ENCODE measurements around the gene ACSM2A.
"Not testable (repeated sequence)": the region's sequence is repeated elsewhere in the genome, so short reads cannot be mapped to it uniquely, and the experiment has no call there.

Gene ACSM2A

DNA sequence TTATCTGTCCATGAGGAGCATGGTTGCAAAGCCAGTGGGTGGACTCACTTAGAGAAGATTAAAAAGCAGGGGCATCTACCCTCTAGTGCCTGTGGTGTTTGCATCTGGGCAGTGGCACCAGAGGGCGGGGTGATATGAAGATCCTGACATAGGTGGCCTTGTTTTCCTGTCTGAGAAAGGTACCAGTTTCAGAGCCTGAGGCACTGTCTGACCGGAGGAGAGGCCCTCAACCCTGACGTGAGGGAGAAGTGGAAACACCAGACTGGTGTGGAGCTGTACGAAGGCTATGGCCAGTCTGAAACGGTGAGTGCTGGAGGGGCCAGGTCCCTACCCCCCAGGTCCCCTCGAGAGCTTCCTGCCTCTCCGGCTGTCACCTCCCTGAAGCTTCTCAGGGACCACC lies 21.8 kb upstream of the ACSM2A start:
- not testable (repeated sequence) for H3K9ac ChIP-seq (ENCODE audit: low read depth, low read length, poor library complexity); H3K9me3 ChIP-seq (replicated peaks in 1 of 2; ENCODE audit: control insufficient read depth in 2 of 2, insufficient read depth in 1 of 2, low read depth in 1 of 2, low read length in 2 of 2); H3K18ac ChIP-seq (ENCODE audit: low read length); H3K4me3 ChIP-seq (ENCODE audit: low read length in 2 of 2); H2BK5ac ChIP-seq (ENCODE audit: low read length); H3K4me1 ChIP-seq (ENCODE audit: control insufficient read depth in 2 of 2, insufficient read depth in 1 of 2, low read depth in 1 of 2, low read length in 2 of 2); DNase-seq (ENCODE audit: low spot score); H4K91ac ChIP-seq (ENCODE audit: low read depth, low read length, poor library complexity); H2AFZ ChIP-seq (ENCODE audit: low read length); H3K4ac ChIP-seq (ENCODE audit: low read length); H2BK15ac ChIP-seq (ENCODE audit: low read length); H2BK120ac ChIP-seq (ENCODE audit: low read depth, low read length); H3K23ac ChIP-seq (ENCODE audit: low read depth, low read length, poor library complexity); H2AK5ac ChIP-seq (ENCODE audit: low read depth, low read length); H3K36me3 ChIP-seq (replicated peaks in 1 of 2; ENCODE audit: control insufficient read depth in 2 of 2, insufficient read depth in 2 of 2, low read length in 2 of 2); H4K8ac ChIP-seq (ENCODE audit: low read depth, low read length); H3K27ac ChIP-seq (replicated peaks; ENCODE audit: low read length); H3K4me2 ChIP-seq (ENCODE audit: insufficient read depth, low read length, poor library complexity, severe bottlenecking); H3K27me3 ChIP-seq (ENCODE audit: control insufficient read depth in 3 of 3, insufficient read depth in 3 of 3, low read depth in 1 of 3, low read length in 3 of 3); H3K79me1 ChIP-seq (ENCODE audit: low read depth, low read length); H3K14ac ChIP-seq (ENCODE audit: low read length); H2BK12ac ChIP-seq (ENCODE audit: low read length)
- no CpG with 5 or more reads among the region's 7 CpGs for WGBS, 2 donors (ENCODE audit: extremely low coverage in 2 of 2, insufficient read length in 2 of 2, insufficient replicate concordance in 1 of 2)

DNA sequence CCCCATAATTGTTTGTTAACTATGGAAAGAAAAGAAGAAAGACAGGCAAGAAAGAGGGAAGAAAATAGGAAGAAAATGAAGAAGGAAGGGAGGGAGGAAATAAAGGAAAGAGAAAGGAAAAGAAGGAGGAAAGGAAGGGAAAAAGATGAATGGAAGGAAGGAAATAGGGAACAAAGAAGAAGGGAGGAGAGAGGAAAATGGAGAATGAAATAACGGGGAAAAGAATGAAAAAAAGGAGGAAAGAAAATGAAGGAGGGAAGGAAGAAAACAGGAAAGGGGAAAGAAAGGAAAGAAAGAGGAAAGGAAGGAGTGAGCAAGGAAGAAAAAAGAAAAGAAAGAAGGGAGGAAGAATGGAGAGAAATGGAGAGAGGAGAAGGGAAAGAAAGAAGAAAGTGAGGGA lies 20.8 kb upstream of the ACSM2A start:
- not testable (repeated sequence) for DNase-seq (ENCODE audit: low spot score); H4K8ac ChIP-seq (ENCODE audit: low read depth, low read length); H4K91ac ChIP-seq (ENCODE audit: low read depth, low read length, poor library complexity); H2AFZ ChIP-seq (ENCODE audit: low read length); H2BK15ac ChIP-seq (ENCODE audit: low read length); H3K79me1 ChIP-seq (ENCODE audit: low read depth, low read length); H2BK12ac ChIP-seq (ENCODE audit: low read length); H3K23ac ChIP-seq (ENCODE audit: low read depth, low read length, poor library complexity); H3K27ac ChIP-seq (replicated peaks; ENCODE audit: low read length); H3K36me3 ChIP-seq (replicated peaks in 1 of 2; ENCODE audit: control insufficient read depth in 2 of 2, insufficient read depth in 2 of 2, low read length in 2 of 2); H3K14ac ChIP-seq (ENCODE audit: low read length); H2BK5ac ChIP-seq (ENCODE audit: low read length); H3K4me1 ChIP-seq (ENCODE audit: control insufficient read depth in 2 of 2, insufficient read depth in 1 of 2, low read depth in 1 of 2, low read length in 2 of 2); H3K18ac ChIP-seq (ENCODE audit: low read length); H2BK120ac ChIP-seq (ENCODE audit: low read depth, low read length); H3K4ac ChIP-seq (ENCODE audit: low read length); H3K27me3 ChIP-seq (ENCODE audit: control insufficient read depth in 3 of 3, insufficient read depth in 3 of 3, low read depth in 1 of 3, low read length in 3 of 3); H3K4me3 ChIP-seq (ENCODE audit: low read length in 2 of 2); H3K9ac ChIP-seq (ENCODE audit: low read depth, low read length, poor library complexity); H2AK5ac ChIP-seq (ENCODE audit: low read depth, low read length); H3K4me2 ChIP-seq (ENCODE audit: insufficient read depth, low read length, poor library complexity, severe bottlenecking); H3K9me3 ChIP-seq (replicated peaks in 1 of 2; ENCODE audit: control insufficient read depth in 2 of 2, insufficient read depth in 1 of 2, low read depth in 1 of 2, low read length in 2 of 2)
- WGBS, 2 donors (ENCODE audit: extremely low coverage in 2 of 2, insufficient read length in 2 of 2, insufficient replicate concordance in 1 of 2) = 100% methylated on average over 1 of the region's 1 CpG

DNA sequence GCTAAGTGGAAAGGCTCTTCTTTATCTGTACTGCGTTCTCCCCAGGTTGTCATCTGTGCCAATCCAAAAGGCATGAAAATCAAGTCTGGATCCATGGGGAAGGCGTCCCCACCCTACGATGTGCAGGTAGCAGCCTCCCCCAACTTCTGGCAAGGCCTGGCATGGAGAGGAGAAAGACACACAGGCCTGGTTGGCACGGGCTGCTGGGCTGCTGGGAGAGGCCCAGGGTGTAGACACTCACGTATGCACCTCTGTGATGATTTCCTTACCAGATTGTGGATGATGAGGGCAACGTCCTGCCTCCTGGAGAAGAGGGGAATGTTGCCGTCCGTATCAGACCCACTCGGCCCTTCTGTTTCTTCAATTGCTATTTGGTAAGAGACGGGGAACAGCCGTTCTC lies 20.4 kb upstream of the ACSM2A start:
- Histone ChIP-seq H3K14ac (ENCODE audit: low read length) (no peak overlapping the region), H2AFZ (ENCODE audit: low read length) (no peak overlapping the region), H3K27me3 (ENCODE audit: control insufficient read depth in 3 of 3, insufficient read depth in 3 of 3, low read depth in 1 of 3, low read length in 3 of 3) (no peaks in the 10 kb centered on the region), H4K8ac (ENCODE audit: low read depth, low read length) (no peak overlapping the region), H3K4me1 (ENCODE audit: control insufficient read depth in 2 of 2, insufficient read depth in 1 of 2, low read depth in 1 of 2, low read length in 2 of 2) (no peaks in the 10 kb centered on the region), H3K23ac (ENCODE audit: low read depth, low read length, poor library complexity) (no peak overlapping the region), H3K9ac (ENCODE audit: low read depth, low read length, poor library complexity) (no peak overlapping the region), H2BK15ac (ENCODE audit: low read length) (no peak overlapping the region), H2BK12ac (ENCODE audit: low read length) (no peak overlapping the region), H3K4me2 (ENCODE audit: insufficient read depth, low read length, poor library complexity, severe bottlenecking) (no peak overlapping the region), H3K4ac (ENCODE audit: low read length) (no peak overlapping the region), H3K18ac (ENCODE audit: low read length) (no peak overlapping the region), H3K27ac (replicated peaks; ENCODE audit: low read length) (no peak overlapping the region), H2BK120ac (ENCODE audit: low read depth, low read length) (no peak overlapping the region), H2BK5ac (ENCODE audit: low read length) (no peak overlapping the region), H2AK5ac (ENCODE audit: low read depth, low read length) (no peak overlapping the region), H4K91ac (ENCODE audit: low read depth, low read length, poor library complexity) (no peak overlapping the region), H3K36me3 (replicated peaks in 1 of 2; ENCODE audit: control insufficient read depth in 2 of 2, insufficient read depth in 2 of 2, low read length in 2 of 2) (no peaks in the 10 kb centered on the region), H3K9me3 (replicated peaks in 1 of 2; ENCODE audit: control insufficient read depth in 2 of 2, insufficient read depth in 1 of 2, low read depth in 1 of 2, low read length in 2 of 2) (no peaks in the 10 kb centered on the region), H3K79me1 (ENCODE audit: low read depth, low read length) (no peaks in the 10 kb centered on the region), H3K4me3 (ENCODE audit: low read length in 2 of 2) (no peak overlapping the region)
- DNase-seq (ENCODE audit: low spot score) = no peak
- WGBS, 2 donors (ENCODE audit: extremely low coverage in 2 of 2, insufficient read length in 2 of 2, insufficient replicate concordance in 1 of 2) = no CpG with 5 or more reads among the region's 11 CpGs

DNA sequence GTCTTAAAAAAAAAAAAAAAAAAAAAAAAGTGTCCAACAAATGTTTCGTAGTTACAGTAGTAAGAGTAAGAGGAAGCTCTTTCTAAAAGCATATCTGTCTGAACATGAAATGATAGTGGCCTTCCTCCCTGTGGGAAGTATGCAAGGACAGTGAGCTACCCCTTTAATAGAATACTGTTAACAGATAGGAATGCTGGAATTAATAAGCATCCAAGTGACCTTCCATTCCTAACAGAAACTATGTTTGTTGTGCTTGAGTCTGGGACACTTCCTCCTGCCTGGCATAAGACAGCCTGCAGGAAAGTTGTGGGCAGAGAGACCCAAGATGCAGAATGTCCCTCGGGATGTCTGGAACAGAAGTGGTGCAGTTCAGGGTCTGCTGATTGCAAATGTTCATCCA lies 12.4 kb upstream of the ACSM2A start:
- H3K27ac ChIP-seq (replicated peaks; ENCODE audit: low read length); H3K4me1 ChIP-seq (ENCODE audit: control insufficient read depth in 2 of 2, insufficient read depth in 1 of 2, low read depth in 1 of 2, low read length in 2 of 2); H4K91ac ChIP-seq (ENCODE audit: low read depth, low read length, poor library complexity); H3K9ac ChIP-seq (ENCODE audit: low read depth, low read length, poor library complexity); H2AFZ ChIP-seq (ENCODE audit: low read length); H3K4me3 ChIP-seq (ENCODE audit: low read length in 2 of 2); H3K27me3 ChIP-seq (ENCODE audit: control insufficient read depth in 3 of 3, insufficient read depth in 3 of 3, low read depth in 1 of 3, low read length in 3 of 3); H3K9me3 ChIP-seq (replicated peaks in 1 of 2; ENCODE audit: control insufficient read depth in 2 of 2, insufficient read depth in 1 of 2, low read depth in 1 of 2, low read length in 2 of 2); H2BK15ac ChIP-seq (ENCODE audit: low read length); H3K4me2 ChIP-seq (ENCODE audit: insufficient read depth, low read length, poor library complexity, severe bottlenecking); H3K14ac ChIP-seq (ENCODE audit: low read length); H3K23ac ChIP-seq (ENCODE audit: low read depth, low read length, poor library complexity); H4K8ac ChIP-seq (ENCODE audit: low read depth, low read length); H2BK5ac ChIP-seq (ENCODE audit: low read length); H3K36me3 ChIP-seq (replicated peaks in 1 of 2; ENCODE audit: control insufficient read depth in 2 of 2, insufficient read depth in 2 of 2, low read length in 2 of 2); H2BK12ac ChIP-seq (ENCODE audit: low read length); H3K18ac ChIP-seq (ENCODE audit: low read length); H2BK120ac ChIP-seq (ENCODE audit: low read depth, low read length); DNase-seq (ENCODE audit: low spot score); H2AK5ac ChIP-seq (ENCODE audit: low read depth, low read length); H3K4ac ChIP-seq (ENCODE audit: low read length); H3K79me1 ChIP-seq (ENCODE audit: low read depth, low read length): not testable (repeated sequence)
- no CpG with 5 or more reads among the region's 2 CpGs for WGBS, 2 donors (ENCODE audit: extremely low coverage in 2 of 2, insufficient read length in 2 of 2, insufficient replicate concordance in 1 of 2)
